Pancreas (tissue), 10 donors: ENCODE data around the gene CAPRIN1. TPM values are rescaled to one million over a fixed set of nuclear protein-coding genes. Genes with fewer than 3 reads are reported as not detected.
A peak's percentile ranks its signal among the peaks of the same experiment; 100 is the strongest.
"Not testable (repeated sequence)": the region's sequence is repeated elsewhere in the genome, so short reads cannot be mapped to it uniquely, and the experiment has no call there.

ENCODE experiments used
- ATAC-seq, 4 donors: fragments of 200-7000 bp; cut with Tn5 transposase; one replicate each; pipeline versions ENCODE4 v1.8.0 to v1.9.1; 2020; ENCODE audit warnings: mild to moderate bottlenecking in 4 of 4, moderate library complexity in 4 of 4
- DNase-seq, 6 donors: peaks; one replicate each; pipeline ENCODE4 v3.0.0-alpha.2; 2020
- FAIRE-seq: peaks from 2 replicates; lab custom pipeline; 2012; peaks lifted over from hg19 to GRCh38; lab: Jason Lieb, UNC
- H3K27ac ChIP-seq, 4 donors: fragments of 200-600 bp; sonication (generic); 1 replicate in 3 of 4; 2 replicates in 1 of 4; pipeline versions ENCODE4 v1.5.0 to v1.8.0; 2020
- H3K27me3 ChIP-seq, 4 donors: fragments of 200-600 bp; one replicate each; pipeline ENCODE4 v1.8.0; 2021
- H3K36me3 ChIP-seq, 3 donors: fragments of 200-600 bp; sonication (generic) in 1 of 3; one replicate each; pipeline versions ENCODE4 v1.5.0 to v1.8.0; 2020 to 2021
- H3K4me1 ChIP-seq, 3 donors: fragments of 200-600 bp; one replicate each; pipeline ENCODE4 v1.8.0; 2021
- H3K4me3 ChIP-seq, 4 donors: fragments of 200-600 bp; sonication (generic) in 2 of 4; one replicate each; pipeline versions ENCODE4 v1.5.0 to v1.8.0; 2020 to 2021
- H3K9me3 ChIP-seq, 4 donors: fragments of 200-600 bp; one replicate each; pipeline ENCODE4 v1.8.0; 2021
- CTCF ChIP-seq, 4 donors: fragments of 200-600 bp; sonication (generic) in 3 of 4; IDR thresholded peaks; one replicate each; pipeline versions ENCODE4 v1.5.0 to v1.8.0; 2021; ENCODE audit warnings: antibody characterized with exemption in 4 of 4
- WGBS, 2 donors: extraction: QIAGEN DNeasy Blood & Tissue Kit; methylation state at CpG; one replicate each; pipeline ENCODE4 v1.1.7; 2013; 5-methylcytosine and 5-hydroxymethylcytosine counted together
- intact Hi-C, 3 donors: fragments of 100-400 bp; cut with DNase I; formaldehyde crosslinking; loops; one replicate each; pipeline versions ENCODE4 v1.11.1 to v1.14.2; 2022
- polyA plus RNA-seq, 2 donors: library from polyadenylated mRNA; stranded (reverse); fragments of 200-250 nt; gene quantifications; one replicate each; pipeline ENCODE4 v1.2.3, GENCODE V29; 2013
- total RNA-seq, 6 donors: library from RNA; stranded (reverse); fragmentation: NEBNext Ultra II Directional in 4 of 6; extraction: Animal tissue kit (Norgen Biotek cat#: 25700) in 4 of 6; gene quantifications; one replicate each; pipeline versions ENCODE4 v1.2.1 to v1.2.4, GENCODE V29; 2021 to 2023
- donor health status: healthy with polysubstance abuse.
- donor health status: DM: no; HTN: no; CAD: no; lungs with moderate emphysema.
- donor health status: DM: no; HTN: no; CAD: no.
- donor health status: control.
- donor health status: control.
- donor health status: Bipolar disorder and iron deficiency.
- donor health status: DM: yes; HTN: yes; CAD: no.
- donor health status: DM: no; HTN: no; CAD: no.
- donor health status: DM: no; HTN: no; CAD: no.
- donor health status: DM: yes; HTN: yes; CAD: no.

Gene CAPRIN1
- total and polyA plus RNA-seq, 8 donors: 33.9 to 116 (median 93.9) TPM

- Histone ChIP-seq H3K36me3 (no peaks in the 10 kb centered on the region), H3K4me1 (peaks cover 8 to 22% (median 12%) of the 10 kb centered on the region in 3 donors), H3K27ac (no peak overlapping the region), H3K27me3 (no peaks in the 10 kb centered on the region), H3K4me3 (no peak overlapping the region), H3K9me3 (no peaks in the 10 kb centered on the region)
- DNase-seq (no peak), ATAC-seq (no peak), FAIRE-seq (no peak)
- intact Hi-C loops: no loop called here
- TF ChIP-seq CTCF (IDR thresholded peaks at IDR 0.05): no peak
- 96 to 98% methylated on average over 2 of the region's 2 CpGs for WGBS, 2 donors
Measured at GRCh38 chr11:34064291-34064690, 12.8 kb downstream of the CAPRIN1 start.

- H3K36me3 ChIP-seq: no peaks in the 10 kb centered on the region
- no peak overlapping the region for H3K4me3 ChIP-seq
- no peak for TF ChIP-seq CTCF (IDR thresholded peaks at IDR 0.05)
- H3K4me1 ChIP-seq: peaks cover 6 to 24% (median 12%) of the 10 kb centered on the region in 3 donors
- ATAC-seq: no peak
- no peak for DNase-seq
- 91 to 94% methylated on average over 6 of the region's 6 CpGs for WGBS, 2 donors
- H3K9me3 ChIP-seq: no peaks in the 10 kb centered on the region
- H3K27me3 ChIP-seq: no peaks in the 10 kb centered on the region
- intact Hi-C loops: no loop called here
- no peak for FAIRE-seq
- no peak overlapping the region for H3K27ac ChIP-seq
Measured at GRCh38 chr11:34065505-34066203, 14.1 kb downstream of the CAPRIN1 start.

GRCh38 chr11:34066766-34067165, 15.2 kb downstream of the CAPRIN1 start:
- H3K36me3 ChIP-seq, H3K27ac ChIP-seq, FAIRE-seq, H3K9me3 ChIP-seq, H3K27me3 ChIP-seq, ATAC-seq, H3K4me3 ChIP-seq, DNase-seq, intact Hi-C loops: not testable (repeated sequence)
- 89 to 93% methylated on average over 8 of the region's 8 CpGs for WGBS, 2 donors
- H3K4me1 ChIP-seq: peaks cover 4 to 24% (median 12%) of the 10 kb centered on the region in 3 donors

- peaks cover 4 to 24% (median 12%) of the 10 kb centered on the region in 3 donors for H3K4me1 ChIP-seq
- no peaks in the 10 kb centered on the region for H3K9me3 ChIP-seq
- H3K27ac ChIP-seq: peak overlapping the region in 1 of 4 donors; percentile 6
- no peak for FAIRE-seq
- intact Hi-C loops: no loop called here
- no peak for DNase-seq
- H3K36me3 ChIP-seq: peaks cover 0 to 8% (median 0%) of the 10 kb centered on the region in 3 donors
- TF ChIP-seq CTCF (IDR thresholded peaks at IDR 0.05): no peak
- WGBS, 2 donors: 89 to 94% methylated on average over 7 of the region's 7 CpGs
- no peaks in the 10 kb centered on the region for H3K27me3 ChIP-seq
- no peak overlapping the region for H3K4me3 ChIP-seq
- no peak for ATAC-seq
Measured at GRCh38 chr11:34067383-34068065, 16.0 kb downstream of the CAPRIN1 start.

- intact Hi-C loops: no loop called here
- Histone ChIP-seq H3K27me3 (no peaks in the 10 kb centered on the region), H3K4me1 (peaks cover 4 to 23% (median 12%) of the 10 kb centered on the region in 3 donors), H3K36me3 (peaks cover 0 to 14% (median 2%) of the 10 kb centered on the region in 3 donors), H3K4me3 (no peak overlapping the region), H3K9me3 (no peaks in the 10 kb centered on the region), H3K27ac (peak overlapping the region in 1 of 4 donors; percentile 6)
- FAIRE-seq (no peak), ATAC-seq (peak; percentile 71 to 86 (median 78)), DNase-seq (no peak)
- 16 to 20% methylated on average over 2 of the region's 2 CpGs for WGBS, 2 donors
- no peak for TF ChIP-seq CTCF (IDR thresholded peaks at IDR 0.05)
Measured at GRCh38 chr11:34068111-34068510, 16.6 kb downstream of the CAPRIN1 start.

GRCh38 chr11:34071306-34071705, 19.8 kb downstream of the CAPRIN1 start:
- H3K9me3 ChIP-seq, ATAC-seq, H3K4me3 ChIP-seq, FAIRE-seq, intact Hi-C loops, H3K27me3 ChIP-seq, H3K27ac ChIP-seq, DNase-seq: not testable (repeated sequence)
- WGBS, 2 donors: 90 to 95% methylated on average over 8 of the region's 8 CpGs
- Histone ChIP-seq H3K36me3 (peaks cover 0 to 22% (median 10%) of the 10 kb centered on the region in 3 donors), H3K4me1 (peaks cover 4 to 19% (median 12%) of the 10 kb centered on the region in 3 donors)
